ENCODE data around the gene FAM219B. TPM values are rescaled to one million over a fixed set of nuclear protein-coding genes. Genes with fewer than 3 reads are reported as not detected.

FAM219B gene
- total RNA-seq, 1 experiment from 2014 or later, result 64.3 TPM

DNA sequence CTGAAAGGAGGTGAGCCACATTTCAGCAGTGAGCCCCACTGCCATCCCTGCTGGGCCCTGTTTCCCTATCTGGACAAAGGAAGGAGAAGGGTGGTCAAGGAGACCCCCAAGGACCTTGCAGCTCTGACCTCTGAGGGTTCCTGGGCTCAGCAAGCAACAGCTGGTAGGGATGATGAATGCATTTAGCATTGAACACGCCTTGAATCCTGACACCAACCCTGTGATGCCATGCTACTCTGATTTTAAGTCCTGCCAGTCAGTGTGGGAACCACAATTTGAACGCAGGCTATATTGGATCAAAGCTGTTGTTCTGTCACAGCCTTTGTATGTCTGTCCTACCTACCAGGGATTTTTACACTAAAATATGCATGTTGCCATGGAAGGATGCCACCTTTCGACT is 10.3 kb downstream of the FAM219B start:
- Histone ChIP-seq H3K4me3 (replicated peaks in 1 of 2; ENCODE audit: low read depth in 1 of 2, low read length in 2 of 2) (no peak overlapping the region), H3K4me2 (ENCODE audit: low read length) (no peak overlapping the region), H3K27me3 (ENCODE audit: insufficient read depth, low read length) (no peaks in the 10 kb centered on the region), H3K79me2 (ENCODE audit: insufficient read depth, low read length) (peaks cover 3% of the 10 kb centered on the region; the same call in 1 of the 2 replicates), H3K9me2 (ENCODE audit: insufficient read depth) (no peaks in the 10 kb centered on the region), H3K36me3 (ENCODE audit: control insufficient read depth in 1 of 2, insufficient read depth in 2 of 2, low read length in 2 of 2) (peaks cover 12 to 41% of the 10 kb centered on the region in 2 experiments; a peak in 3 of 4 replicates), H3K9me3 (ENCODE audit: control insufficient read depth in 1 of 2, insufficient read depth in 1 of 2, low read depth in 1 of 2, low read length in 2 of 2) (no peaks in the 10 kb centered on the region), H3K9ac (ENCODE audit: low read length) (no peak overlapping the region), H3K27ac (ENCODE audit: low read depth, low read length) (no peak overlapping the region), H4K20me1 (ENCODE audit: insufficient read depth) (no peaks in the 10 kb centered on the region), H2AFZ (ENCODE audit: low read depth, low read length, poor library complexity, severe bottlenecking) (no peak overlapping the region), H3K4me1 (ENCODE audit: control insufficient read depth in 1 of 2, insufficient read depth in 2 of 2, low read length in 2 of 2) (peaks cover 5 to 21% of the 10 kb centered on the region in 2 experiments; a peak in 3 of 4 replicates)
- intact Hi-C loops (cut with micrococcal nuclease), result no loop called here
- DNase-seq (ENCODE audit: low read depth, low spot score) (no peak), ATAC-seq (no peak)
- ChIA-PET RAD21 (ENCODE audit: low non-redundant PET in 1 of 2, low total read pairs in 2 of 2, uncharacterized antibody in 2 of 2, unreplicated experiment in 2 of 2) (no interaction called here), CTCF (no interaction called here), POLR2A (no interaction called here)
- TF ChIP-seq JUND (IDR thresholded peaks at IDR 0.05), result no peak
- TF ChIP-seq, protein P1, sequence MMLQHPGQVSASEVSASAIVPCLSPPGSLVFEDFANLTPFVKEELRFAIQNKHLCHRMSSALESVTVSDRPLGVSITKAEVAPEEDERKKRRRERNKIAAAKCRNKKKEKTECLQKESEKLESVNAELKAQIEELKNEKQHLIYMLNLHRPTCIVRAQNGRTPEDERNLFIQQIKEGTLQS (IDR thresholded peaks at IDR 0.05), result no peak
- no peak for TF ChIP-seq FOSL1 (IDR thresholded peaks at IDR 0.05; ENCODE audit: low read depth)
- no peak for TF ChIP-seq EZH2 (IDR thresholded peaks at IDR 0.05)
- no TSS peak for BruUV-seq (replicated peaks)

DNA sequence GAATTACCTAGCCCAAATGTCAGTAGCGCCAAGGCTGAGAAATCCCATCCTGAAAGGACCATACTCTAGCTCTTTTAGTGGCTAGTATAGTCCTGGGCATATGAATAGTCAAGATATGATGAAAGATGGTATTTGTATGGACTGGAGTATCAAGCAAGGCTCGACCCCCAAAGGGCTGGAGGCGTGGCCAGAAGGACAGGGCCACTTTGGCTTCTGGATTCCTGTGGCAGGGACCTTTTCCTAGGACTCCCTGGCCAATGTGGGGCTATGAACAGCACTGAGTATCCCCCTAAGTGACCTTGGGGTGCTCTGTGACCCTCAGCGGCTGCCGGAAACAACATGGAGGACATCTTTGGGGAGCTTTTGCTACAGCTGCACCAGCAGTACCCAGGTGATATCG is 10.8 kb downstream of the FAM219B start:
- intact Hi-C loops (cut with micrococcal nuclease), result no loop called here
- no peak overlapping the region for H2AFZ ChIP-seq (ENCODE audit: low read depth, low read length, poor library complexity, severe bottlenecking)
- H3K9me2 ChIP-seq (ENCODE audit: insufficient read depth), result no peaks in the 10 kb centered on the region
- POLR2A ChIA-PET, result no interaction called here
- H3K27ac ChIP-seq (ENCODE audit: low read depth, low read length), result no peak overlapping the region
- CTCF ChIA-PET, result no interaction called here
- H3K36me3 ChIP-seq (ENCODE audit: control insufficient read depth in 1 of 2, insufficient read depth in 2 of 2, low read length in 2 of 2), result peaks cover 12 to 39% of the 10 kb centered on the region in 2 experiments; a peak in 3 of 4 replicates
- H3K4me3 ChIP-seq (replicated peaks in 1 of 2; ENCODE audit: low read depth in 1 of 2, low read length in 2 of 2), result no peak overlapping the region
- no peak overlapping the region for H3K9ac ChIP-seq (ENCODE audit: low read length)
- H3K79me2 ChIP-seq (ENCODE audit: insufficient read depth, low read length), result peaks cover 7% of the 10 kb centered on the region; the same call in 1 of the 2 replicates
- DNase-seq (ENCODE audit: low read depth, low spot score), result no peak
- RAD21 ChIA-PET (ENCODE audit: low non-redundant PET in 1 of 2, low total read pairs in 2 of 2, uncharacterized antibody in 2 of 2, unreplicated experiment in 2 of 2), result no interaction called here
- no peak for ATAC-seq
- H4K20me1 ChIP-seq (ENCODE audit: insufficient read depth), result no peaks in the 10 kb centered on the region
- peaks cover 5 to 26% of the 10 kb centered on the region in 2 experiments; a peak in 3 of 4 replicates for H3K4me1 ChIP-seq (ENCODE audit: control insufficient read depth in 1 of 2, insufficient read depth in 2 of 2, low read length in 2 of 2)
- no peaks in the 10 kb centered on the region for H3K27me3 ChIP-seq (ENCODE audit: insufficient read depth, low read length)
- no TSS peak for BruUV-seq (replicated peaks)
- no peaks in the 10 kb centered on the region for H3K9me3 ChIP-seq (ENCODE audit: control insufficient read depth in 1 of 2, insufficient read depth in 1 of 2, low read depth in 1 of 2, low read length in 2 of 2)
- H3K4me2 ChIP-seq (ENCODE audit: low read length), result no peak overlapping the region
- TF ChIP-seq EZH2phosphoT487 (IDR thresholded peaks at IDR 0.05; ENCODE audit: borderline replicate concordance) (no peak), RAD21 (IDR thresholded peaks at IDR 0.05; ENCODE audit: low read depth) (no peak), FOSL1 (IDR thresholded peaks at IDR 0.05; ENCODE audit: low read depth) (no peak), SP1 (IDR thresholded peaks at IDR 0.05; ENCODE audit: low read depth) (no peak), SRF (IDR thresholded peaks at IDR 0.05; ENCODE audit: low read depth) (no peak), SIN3A (IDR thresholded peaks at IDR 0.05; ENCODE audit: low read depth) (no peak), ZNF274 (IDR thresholded peaks at IDR 0.05; ENCODE audit: low read depth, low read length) (no peak), CTCF (IDR thresholded peaks at IDR 0.05 in 2 of 3, conservative IDR thresholded peaks at IDR 0.05 in 1 of 3; ENCODE audit: borderline replicate concordance in 1 of 3, insufficient read depth in 1 of 3, low read depth in 2 of 3, low read length in 2 of 3) (no peak), CEBPB (IDR thresholded peaks at IDR 0.05; ENCODE audit: low read depth) (no peak), ZFX (IDR thresholded peaks at IDR 0.05) (no peak), EZH2 (IDR thresholded peaks at IDR 0.05) (no peak), YY1 (IDR thresholded peaks at IDR 0.05; ENCODE audit: extremely low read depth, insufficient replicate concordance, low read depth, low read length) (no peak)
- TF ChIP-seq, protein P2, sequence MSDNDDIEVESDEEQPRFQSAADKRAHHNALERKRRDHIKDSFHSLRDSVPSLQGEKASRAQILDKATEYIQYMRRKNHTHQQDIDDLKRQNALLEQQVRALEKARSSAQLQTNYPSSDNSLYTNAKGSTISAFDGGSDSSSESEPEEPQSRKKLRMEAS (IDR thresholded peaks at IDR 0.05), result no peak
- TF ChIP-seq, protein P3, sequence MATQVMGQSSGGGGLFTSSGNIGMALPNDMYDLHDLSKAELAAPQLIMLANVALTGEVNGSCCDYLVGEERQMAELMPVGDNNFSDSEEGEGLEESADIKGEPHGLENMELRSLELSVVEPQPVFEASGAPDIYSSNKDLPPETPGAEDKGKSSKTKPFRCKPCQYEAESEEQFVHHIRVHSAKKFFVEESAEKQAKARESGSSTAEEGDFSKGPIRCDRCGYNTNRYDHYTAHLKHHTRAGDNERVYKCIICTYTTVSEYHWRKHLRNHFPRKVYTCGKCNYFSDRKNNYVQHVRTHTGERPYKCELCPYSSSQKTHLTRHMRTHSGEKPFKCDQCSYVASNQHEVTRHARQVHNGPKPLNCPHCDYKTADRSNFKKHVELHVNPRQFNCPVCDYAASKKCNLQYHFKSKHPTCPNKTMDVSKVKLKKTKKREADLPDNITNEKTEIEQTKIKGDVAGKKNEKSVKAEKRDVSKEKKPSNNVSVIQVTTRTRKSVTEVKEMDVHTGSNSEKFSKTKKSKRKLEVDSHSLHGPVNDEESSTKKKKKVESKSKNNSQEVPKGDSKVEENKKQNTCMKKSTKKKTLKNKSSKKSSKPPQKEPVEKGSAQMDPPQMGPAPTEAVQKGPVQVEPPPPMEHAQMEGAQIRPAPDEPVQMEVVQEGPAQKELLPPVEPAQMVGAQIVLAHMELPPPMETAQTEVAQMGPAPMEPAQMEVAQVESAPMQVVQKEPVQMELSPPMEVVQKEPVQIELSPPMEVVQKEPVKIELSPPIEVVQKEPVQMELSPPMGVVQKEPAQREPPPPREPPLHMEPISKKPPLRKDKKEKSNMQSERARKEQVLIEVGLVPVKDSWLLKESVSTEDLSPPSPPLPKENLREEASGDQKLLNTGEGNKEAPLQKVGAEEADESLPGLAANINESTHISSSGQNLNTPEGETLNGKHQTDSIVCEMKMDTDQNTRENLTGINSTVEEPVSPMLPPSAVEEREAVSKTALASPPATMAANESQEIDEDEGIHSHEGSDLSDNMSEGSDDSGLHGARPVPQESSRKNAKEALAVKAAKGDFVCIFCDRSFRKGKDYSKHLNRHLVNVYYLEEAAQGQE (IDR thresholded peaks at IDR 0.05; ENCODE audit: low read depth), result no peak
- TF ChIP-seq, protein P1 (IDR thresholded peaks at IDR 0.05), result no peak

All from HCT116 (cell line).